GM12801 (cell line): Measurements from ENCODE around the gene GRB10.

Experiments
- TF ChIP-seq, protein P1 (sequence below): IDR thresholded peaks from one replicate; pipeline ENCODE4 v1.5.1; 2011; ENCODE audit warnings: control low read depth; ENCODE audit not compliant: insufficient read length; ENCODE audit errors: extremely low read depth

Gene GRB10

GRCh38 chr7:50785346-50785745, 2.6 kb upstream of the GRB10 start:
- TF ChIP-seq, protein P1, sequence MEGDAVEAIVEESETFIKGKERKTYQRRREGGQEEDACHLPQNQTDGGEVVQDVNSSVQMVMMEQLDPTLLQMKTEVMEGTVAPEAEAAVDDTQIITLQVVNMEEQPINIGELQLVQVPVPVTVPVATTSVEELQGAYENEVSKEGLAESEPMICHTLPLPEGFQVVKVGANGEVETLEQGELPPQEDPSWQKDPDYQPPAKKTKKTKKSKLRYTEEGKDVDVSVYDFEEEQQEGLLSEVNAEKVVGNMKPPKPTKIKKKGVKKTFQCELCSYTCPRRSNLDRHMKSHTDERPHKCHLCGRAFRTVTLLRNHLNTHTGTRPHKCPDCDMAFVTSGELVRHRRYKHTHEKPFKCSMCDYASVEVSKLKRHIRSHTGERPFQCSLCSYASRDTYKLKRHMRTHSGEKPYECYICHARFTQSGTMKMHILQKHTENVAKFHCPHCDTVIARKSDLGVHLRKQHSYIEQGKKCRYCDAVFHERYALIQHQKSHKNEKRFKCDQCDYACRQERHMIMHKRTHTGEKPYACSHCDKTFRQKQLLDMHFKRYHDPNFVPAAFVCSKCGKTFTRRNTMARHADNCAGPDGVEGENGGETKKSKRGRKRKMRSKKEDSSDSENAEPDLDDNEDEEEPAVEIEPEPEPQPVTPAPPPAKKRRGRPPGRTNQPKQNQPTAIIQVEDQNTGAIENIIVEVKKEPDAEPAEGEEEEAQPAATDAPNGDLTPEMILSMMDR, result no peak

DNA sequence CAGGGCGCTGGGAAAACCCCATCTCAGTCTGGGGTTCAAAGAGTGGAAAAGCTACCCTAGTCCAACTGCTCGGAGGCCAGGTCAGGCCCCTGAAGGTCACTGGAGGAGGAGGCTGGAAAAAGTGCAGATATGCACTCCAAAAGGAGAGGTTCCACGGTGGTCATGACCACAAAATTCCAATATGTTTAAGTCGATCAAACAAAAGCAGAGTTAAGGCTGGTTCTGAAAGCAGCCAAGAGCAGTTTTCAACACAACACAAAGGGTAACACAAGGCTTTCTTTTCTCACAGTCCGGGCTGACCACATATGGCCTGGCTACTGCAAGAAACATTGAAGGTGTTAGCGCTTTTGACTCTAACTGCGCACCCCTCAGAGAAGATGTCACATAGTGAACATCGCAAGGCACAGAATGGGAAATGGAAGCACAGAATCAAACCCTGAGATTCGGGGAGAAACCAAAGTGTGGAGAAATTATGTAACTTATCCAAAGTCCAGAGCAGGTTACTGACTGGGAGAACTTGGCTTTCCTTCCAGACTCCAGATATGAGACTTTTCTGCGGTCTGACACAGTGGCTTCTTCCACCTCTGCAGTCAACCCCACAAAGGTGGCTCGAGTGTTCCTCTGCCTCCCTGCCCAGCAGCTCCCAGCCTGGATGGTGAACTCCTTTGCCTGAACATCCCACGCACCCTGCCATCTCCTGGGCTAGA, 1.3 kb upstream of the GRB10 start:
- TF ChIP-seq, protein P1, result no peak

DNA sequence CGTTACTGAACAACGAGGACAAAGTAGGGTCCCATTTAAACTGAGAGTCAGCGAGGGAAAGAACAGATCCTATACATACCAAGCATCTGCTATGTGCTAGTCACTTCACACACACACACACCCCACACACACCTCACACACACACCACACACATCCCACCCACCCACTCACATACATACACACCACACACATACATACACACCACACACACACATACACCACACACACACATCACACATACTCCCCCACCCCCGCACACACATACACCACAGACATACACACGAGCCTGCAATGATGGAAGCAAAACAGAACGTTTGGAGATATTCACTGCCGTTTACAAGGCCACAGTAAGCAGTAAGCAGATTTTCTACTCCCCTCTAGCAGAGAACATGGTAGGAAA, 607 bp upstream of the GRB10 start:
- TF ChIP-seq, protein P1, result no peak

- TF ChIP-seq, protein P1, result no peak
Measured at GRCh38 chr7:50781381-50782293, 1.1 kb downstream of the GRB10 start.

GRCh38 chr7:50780436-50780835, 2.3 kb downstream of the GRB10 start:
- TF ChIP-seq, protein P1, result no peak

GRCh38 chr7:50779427-50779826, 3.3 kb downstream of the GRB10 start:
- TF ChIP-seq, protein P1, result no peak

- TF ChIP-seq, protein P1, result no peak
Measured at GRCh38 chr7:50778189-50778588, 4.5 kb downstream of the GRB10 start.
